HEK293 (cell line): ENCODE measurements around the gene ZEB2.

Experiments
- CTCF ChIA-PET: fragments of 350-600 bp; formaldehyde crosslinking; extraction: SDS; loops from one replicate; lab custom pipeline; 2021; ENCODE audit warnings: antibody characterized with exemption; lab: Yijun Ruan, JAX
- POLR2A ChIA-PET: fragments of 300-600 bp; formaldehyde crosslinking; extraction: SDS; loops from one replicate; lab custom pipeline; 2020; ENCODE audit warnings: antibody characterized with exemption, inconsistent platforms; lab: Yijun Ruan, JAX
- H3K27ac ChIP-seq: fragments of 200-500 bp; sonication (Bioruptor generic); 2 replicates; pipeline ENCODE4 v1.5.1; 2014; ENCODE audit warnings: low read depth, low read length, control low read depth, inconsistent platforms; ENCODE audit errors: extremely low read depth
- H3K36me3 ChIP-seq, 2 experiments: fragments of 200-500 bp in 1 of 2; sonication (Bioruptor generic) in 1 of 2; 1 replicate in 1 of 2; 2 replicates in 1 of 2; pipeline ENCODE4 v1.5.1; 2014 to 2017; ENCODE audit warnings: inconsistent platforms in 2 of 2, low read length in 2 of 2; ENCODE audit not compliant: control insufficient read depth in 2 of 2, insufficient read depth in 1 of 2
- H3K4me1 ChIP-seq: fragments of 200-500 bp; sonication (Bioruptor generic); 2 replicates; pipeline ENCODE4 v1.5.1; 2014; ENCODE audit warnings: mild to moderate bottlenecking, low read length, inconsistent platforms; ENCODE audit not compliant: control insufficient read depth, insufficient read depth
- H3K4me3 ChIP-seq: 2 replicates; pipeline ENCODE4 v1.5.1; 2011; ENCODE audit warnings: low read depth, mild to moderate bottlenecking, control low read depth, low read length, moderate library complexity
- H3K9me3 ChIP-seq: fragments of 200-500 bp; sonication (Bioruptor generic); 2 replicates; pipeline ENCODE4 v1.5.1; 2014; ENCODE audit warnings: low read depth, low read length, inconsistent platforms; ENCODE audit not compliant: control insufficient read depth, insufficient read depth
- KLF9 ChIP-seq: fragments of 450-650 bp; formaldehyde crosslinking; IDR thresholded peaks from 2 replicates; pipeline ENCODE4 v1.5.1; 2016; ENCODE audit warnings: missing biosample characterization, missing genetic modification characterization, low read depth
- SCRT1 ChIP-seq: fragments of 450-650 bp; formaldehyde crosslinking; IDR thresholded peaks from 2 replicates; pipeline ENCODE4 v1.5.1; 2016; ENCODE audit warnings: missing biosample characterization, missing genetic modification characterization, borderline replicate concordance
- ZNF16 ChIP-seq: fragments of 450-650 bp; formaldehyde crosslinking; IDR thresholded peaks from 2 replicates; pipeline ENCODE4 v1.5.1; 2016; ENCODE audit warnings: low read depth, missing biosample characterization, missing genetic modification characterization
- ZNF174 ChIP-seq: fragments of 450-650 bp; formaldehyde crosslinking; IDR thresholded peaks from 2 replicates; pipeline ENCODE4 v1.5.0; 2017; ENCODE audit warnings: missing biosample characterization, mild to moderate bottlenecking, missing genetic modification characterization
- ZNF19 ChIP-seq: fragments of 450-650 bp; formaldehyde crosslinking; IDR thresholded peaks from 2 replicates; pipeline ENCODE4; 2016; ENCODE audit warnings: missing biosample characterization, missing genetic modification characterization, low read depth
- ZNF248 ChIP-seq: fragments of 450-650 bp; formaldehyde crosslinking; IDR thresholded peaks from 2 replicates; pipeline ENCODE4 v1.5.1; 2017; ENCODE audit warnings: missing biosample characterization, missing genetic modification characterization
- ZNF473 ChIP-seq: fragments of 450-650 bp; formaldehyde crosslinking; IDR thresholded peaks from 2 replicates; pipeline ENCODE4 v1.5.1; 2017; ENCODE audit warnings: missing biosample characterization, missing genetic modification characterization
- ZNF549 ChIP-seq: fragments of 450-650 bp; IDR thresholded peaks from 2 replicates; pipeline ENCODE4 v1.5.1; 2018; ENCODE audit warnings: missing biosample characterization, missing genetic modification characterization, mild to moderate bottlenecking, inconsistent platforms, moderate library complexity
- ZNF596 ChIP-seq: fragments of 450-650 bp; IDR thresholded peaks from 2 replicates; pipeline ENCODE4 v1.5.0; 2018; ENCODE audit warnings: missing biosample characterization, mild to moderate bottlenecking, missing genetic modification characterization, moderate library complexity
- ZNF677 ChIP-seq: fragments of 450-650 bp; IDR thresholded peaks from 2 replicates; pipeline ENCODE4 v1.5.0; 2018; ENCODE audit warnings: missing biosample characterization, mild to moderate bottlenecking, missing genetic modification characterization, moderate library complexity
- ZNF707 ChIP-seq: fragments of 450-650 bp; formaldehyde crosslinking; IDR thresholded peaks from 2 replicates; pipeline ENCODE4 v1.5.1; 2016; ENCODE audit warnings: missing biosample characterization, missing genetic modification characterization
- ZNF792 ChIP-seq: fragments of 450-650 bp; formaldehyde crosslinking; IDR thresholded peaks from 2 replicates; pipeline ENCODE4 v1.5.1; 2016; ENCODE audit warnings: missing biosample characterization, missing genetic modification characterization
- TF ChIP-seq, protein P1 (sequence below): fragments of 450-650 bp; IDR thresholded peaks from 2 replicates; pipeline ENCODE4 v1.5.1; 2018; ENCODE audit warnings: missing biosample characterization, mild to moderate bottlenecking, missing genetic modification characterization
- TF ChIP-seq, protein P2 (sequence below): fragments of 450-650 bp; formaldehyde crosslinking; IDR thresholded peaks from 2 replicates; pipeline ENCODE4 v1.5.1; 2016; ENCODE audit warnings: missing biosample characterization, missing genetic modification characterization
- TF ChIP-seq, protein P3 (sequence below): fragments of 450-650 bp; formaldehyde crosslinking; IDR thresholded peaks from 2 replicates; pipeline ENCODE4 v1.5.1; 2016; ENCODE audit warnings: missing biosample characterization, missing genetic modification characterization
- TF ChIP-seq, protein P4 (sequence below): IDR thresholded peaks from 2 replicates; pipeline ENCODE4 v1.6.1; 2011; ENCODE audit warnings: mild to moderate bottlenecking, low read depth, low read length, borderline replicate concordance

Gene ZEB2

DNA sequence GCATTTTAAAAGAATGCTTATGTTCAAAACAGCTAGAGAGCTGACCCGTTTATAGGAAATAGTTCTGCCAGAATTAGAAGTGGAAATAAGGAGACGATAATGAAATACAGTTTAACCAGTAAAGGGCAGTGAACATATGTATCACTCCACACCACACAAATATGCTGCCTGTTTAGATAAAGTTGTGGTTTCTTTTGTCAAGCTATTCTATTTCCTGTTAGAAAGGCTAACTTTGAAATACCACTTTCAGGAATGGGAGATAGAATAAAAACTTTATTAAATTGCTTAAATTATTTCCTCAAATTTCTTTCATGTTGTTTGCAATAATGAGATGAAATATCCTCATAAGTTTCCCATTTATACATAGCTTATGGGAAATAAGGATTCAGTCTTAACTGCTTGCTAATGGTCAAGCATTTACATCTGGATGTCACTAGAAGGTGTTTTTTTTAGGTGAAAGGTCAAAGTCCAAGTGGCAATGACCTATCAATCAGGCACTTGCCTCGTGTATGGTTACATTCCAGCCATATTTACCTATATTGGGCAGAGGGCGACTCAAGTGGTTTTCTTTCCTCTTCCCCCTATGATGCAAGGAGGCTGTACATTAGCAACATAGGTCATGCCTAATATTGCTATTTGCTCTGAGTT is 148.9 kb downstream of the ZEB2 start:
- no peak overlapping the region for H3K4me3 ChIP-seq
- no peaks in the 10 kb centered on the region for H3K9me3 ChIP-seq
- no peaks in the 10 kb centered on the region for H3K36me3 ChIP-seq
- H3K4me1 ChIP-seq = peaks cover 6% of the 10 kb centered on the region; the same call in 1 of the 2 replicates
- ChIA-PET POLR2A (no interaction called here), CTCF (interaction anchor here (0.6 kb wide), 1 partner anchor 60 kb away, joined by 3 read pairs; no protein-coding TSS in a partner anchor)
- H3K27ac ChIP-seq = no peak overlapping the region
- TF ChIP-seq ZNF473 (tag by site-specific recombination) = no peak
- no peak for TF ChIP-seq ZNF19
- no peak for TF ChIP-seq SCRT1
- no peak for TF ChIP-seq ZNF16 (tag by site-specific recombination)
- TF ChIP-seq, protein P1, sequence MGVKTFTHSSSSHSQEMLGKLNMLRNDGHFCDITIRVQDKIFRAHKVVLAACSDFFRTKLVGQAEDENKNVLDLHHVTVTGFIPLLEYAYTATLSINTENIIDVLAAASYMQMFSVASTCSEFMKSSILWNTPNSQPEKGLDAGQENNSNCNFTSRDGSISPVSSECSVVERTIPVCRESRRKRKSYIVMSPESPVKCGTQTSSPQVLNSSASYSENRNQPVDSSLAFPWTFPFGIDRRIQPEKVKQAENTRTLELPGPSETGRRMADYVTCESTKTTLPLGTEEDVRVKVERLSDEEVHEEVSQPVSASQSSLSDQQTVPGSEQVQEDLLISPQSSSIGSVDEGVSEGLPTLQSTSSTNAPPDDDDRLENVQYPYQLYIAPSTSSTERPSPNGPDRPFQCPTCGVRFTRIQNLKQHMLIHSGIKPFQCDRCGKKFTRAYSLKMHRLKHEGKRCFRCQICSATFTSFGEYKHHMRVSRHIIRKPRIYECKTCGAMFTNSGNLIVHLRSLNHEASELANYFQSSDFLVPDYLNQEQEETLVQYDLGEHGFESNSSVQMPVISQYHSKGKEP (tag by site-specific recombination) = no peak
- TF ChIP-seq ZNF549 (tag by site-specific recombination) = no peak
- TF ChIP-seq ZNF248 = no peak
- TF ChIP-seq, protein P2, sequence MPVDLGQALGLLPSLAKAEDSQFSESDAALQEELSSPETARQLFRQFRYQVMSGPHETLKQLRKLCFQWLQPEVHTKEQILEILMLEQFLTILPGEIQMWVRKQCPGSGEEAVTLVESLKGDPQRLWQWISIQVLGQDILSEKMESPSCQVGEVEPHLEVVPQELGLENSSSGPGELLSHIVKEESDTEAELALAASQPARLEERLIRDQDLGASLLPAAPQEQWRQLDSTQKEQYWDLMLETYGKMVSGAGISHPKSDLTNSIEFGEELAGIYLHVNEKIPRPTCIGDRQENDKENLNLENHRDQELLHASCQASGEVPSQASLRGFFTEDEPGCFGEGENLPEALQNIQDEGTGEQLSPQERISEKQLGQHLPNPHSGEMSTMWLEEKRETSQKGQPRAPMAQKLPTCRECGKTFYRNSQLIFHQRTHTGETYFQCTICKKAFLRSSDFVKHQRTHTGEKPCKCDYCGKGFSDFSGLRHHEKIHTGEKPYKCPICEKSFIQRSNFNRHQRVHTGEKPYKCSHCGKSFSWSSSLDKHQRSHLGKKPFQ (tag by site-specific recombination) = no peak
- TF ChIP-seq KLF9 = no peak
- TF ChIP-seq ZNF174 = no peak
- TF ChIP-seq, protein P3, sequence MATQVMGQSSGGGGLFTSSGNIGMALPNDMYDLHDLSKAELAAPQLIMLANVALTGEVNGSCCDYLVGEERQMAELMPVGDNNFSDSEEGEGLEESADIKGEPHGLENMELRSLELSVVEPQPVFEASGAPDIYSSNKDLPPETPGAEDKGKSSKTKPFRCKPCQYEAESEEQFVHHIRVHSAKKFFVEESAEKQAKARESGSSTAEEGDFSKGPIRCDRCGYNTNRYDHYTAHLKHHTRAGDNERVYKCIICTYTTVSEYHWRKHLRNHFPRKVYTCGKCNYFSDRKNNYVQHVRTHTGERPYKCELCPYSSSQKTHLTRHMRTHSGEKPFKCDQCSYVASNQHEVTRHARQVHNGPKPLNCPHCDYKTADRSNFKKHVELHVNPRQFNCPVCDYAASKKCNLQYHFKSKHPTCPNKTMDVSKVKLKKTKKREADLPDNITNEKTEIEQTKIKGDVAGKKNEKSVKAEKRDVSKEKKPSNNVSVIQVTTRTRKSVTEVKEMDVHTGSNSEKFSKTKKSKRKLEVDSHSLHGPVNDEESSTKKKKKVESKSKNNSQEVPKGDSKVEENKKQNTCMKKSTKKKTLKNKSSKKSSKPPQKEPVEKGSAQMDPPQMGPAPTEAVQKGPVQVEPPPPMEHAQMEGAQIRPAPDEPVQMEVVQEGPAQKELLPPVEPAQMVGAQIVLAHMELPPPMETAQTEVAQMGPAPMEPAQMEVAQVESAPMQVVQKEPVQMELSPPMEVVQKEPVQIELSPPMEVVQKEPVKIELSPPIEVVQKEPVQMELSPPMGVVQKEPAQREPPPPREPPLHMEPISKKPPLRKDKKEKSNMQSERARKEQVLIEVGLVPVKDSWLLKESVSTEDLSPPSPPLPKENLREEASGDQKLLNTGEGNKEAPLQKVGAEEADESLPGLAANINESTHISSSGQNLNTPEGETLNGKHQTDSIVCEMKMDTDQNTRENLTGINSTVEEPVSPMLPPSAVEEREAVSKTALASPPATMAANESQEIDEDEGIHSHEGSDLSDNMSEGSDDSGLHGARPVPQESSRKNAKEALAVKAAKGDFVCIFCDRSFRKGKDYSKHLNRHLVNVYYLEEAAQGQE (tag by site-specific recombination) = no peak
- TF ChIP-seq ZNF792 = no peak
- no peak for TF ChIP-seq ZNF677 (tag by site-specific recombination)

DNA sequence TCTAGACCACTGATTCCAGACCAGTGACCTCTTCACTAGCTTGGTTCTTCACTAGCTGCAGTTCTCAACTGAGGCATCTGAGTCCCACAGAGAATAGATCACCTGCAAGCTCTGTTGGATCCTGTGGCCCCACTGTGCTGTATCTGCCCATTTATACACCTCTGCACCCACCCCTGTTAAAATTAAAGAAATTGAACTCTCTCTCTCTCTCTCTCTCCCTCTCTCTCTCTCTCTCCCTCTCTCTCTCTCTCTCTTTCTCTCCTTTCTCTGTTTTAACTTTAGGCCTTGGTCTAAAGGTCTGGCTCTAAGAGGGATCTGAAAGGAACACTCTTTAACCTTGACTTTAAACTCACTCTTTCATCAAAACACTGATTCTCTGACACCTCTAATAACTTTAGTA is 150.5 kb downstream of the ZEB2 start:
- Histone ChIP-seq H3K27ac (no peak overlapping the region), H3K36me3 (no peaks in the 10 kb centered on the region), H3K4me1 (peaks cover 6% of the 10 kb centered on the region; the same call in 1 of the 2 replicates), H3K9me3 (no peaks in the 10 kb centered on the region), H3K4me3 (no peak overlapping the region)
- CTCF ChIA-PET = no interaction called here
- TF ChIP-seq ZNF596 (tag by site-specific recombination) = peak; percentile 93
- no peak for TF ChIP-seq ZNF707 (tag by site-specific recombination)
- TF ChIP-seq, protein P4, sequence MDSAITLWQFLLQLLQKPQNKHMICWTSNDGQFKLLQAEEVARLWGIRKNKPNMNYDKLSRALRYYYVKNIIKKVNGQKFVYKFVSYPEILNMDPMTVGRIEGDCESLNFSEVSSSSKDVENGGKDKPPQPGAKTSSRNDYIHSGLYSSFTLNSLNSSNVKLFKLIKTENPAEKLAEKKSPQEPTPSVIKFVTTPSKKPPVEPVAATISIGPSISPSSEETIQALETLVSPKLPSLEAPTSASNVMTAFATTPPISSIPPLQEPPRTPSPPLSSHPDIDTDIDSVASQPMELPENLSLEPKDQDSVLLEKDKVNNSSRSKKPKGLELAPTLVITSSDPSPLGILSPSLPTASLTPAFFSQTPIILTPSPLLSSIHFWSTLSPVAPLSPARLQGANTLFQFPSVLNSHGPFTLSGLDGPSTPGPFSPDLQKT = no peak
- POLR2A ChIA-PET = no interaction called here
